T-helper 1 cell treated with Interleukin-12 subunit alpha and Interleukin-12 subunit beta and Interleukin-4 antibody, amounts not matched to agents 30 μg/mL and 1 μg/mL, for 36 hours (primary cell): ENCODE data around the gene KLF14.
"Not testable (repeated sequence)": the region's sequence is repeated elsewhere in the genome, so short reads cannot be mapped to it uniquely, and the experiment has no call there.

ENCODE experiments used
- H3K27ac Mint-ChIP-seq: one replicate; pipeline ENCODE4 v1.8.0; 2021; ENCODE audit warnings: mild to moderate bottlenecking, mixed read lengths
- H3K27me3 Mint-ChIP-seq: one replicate; pipeline ENCODE4 v1.8.0; 2021; ENCODE audit warnings: low read depth, mixed read lengths
- H3K36me3 Mint-ChIP-seq: one replicate; pipeline ENCODE4 v1.8.0; 2021; ENCODE audit warnings: low read depth, mixed read lengths
- H3K4me1 Mint-ChIP-seq: one replicate; pipeline ENCODE4 v1.8.0; 2021; ENCODE audit warnings: low read depth, mixed read lengths
- H3K4me3 Mint-ChIP-seq: one replicate; pipeline ENCODE4 v1.8.0; 2021; ENCODE audit warnings: mild to moderate bottlenecking, moderate library complexity, mixed read lengths
- H3K9me3 Mint-ChIP-seq: one replicate; pipeline ENCODE4 v1.8.0; 2021; ENCODE audit warnings: mixed read lengths

Gene KLF14

DNA sequence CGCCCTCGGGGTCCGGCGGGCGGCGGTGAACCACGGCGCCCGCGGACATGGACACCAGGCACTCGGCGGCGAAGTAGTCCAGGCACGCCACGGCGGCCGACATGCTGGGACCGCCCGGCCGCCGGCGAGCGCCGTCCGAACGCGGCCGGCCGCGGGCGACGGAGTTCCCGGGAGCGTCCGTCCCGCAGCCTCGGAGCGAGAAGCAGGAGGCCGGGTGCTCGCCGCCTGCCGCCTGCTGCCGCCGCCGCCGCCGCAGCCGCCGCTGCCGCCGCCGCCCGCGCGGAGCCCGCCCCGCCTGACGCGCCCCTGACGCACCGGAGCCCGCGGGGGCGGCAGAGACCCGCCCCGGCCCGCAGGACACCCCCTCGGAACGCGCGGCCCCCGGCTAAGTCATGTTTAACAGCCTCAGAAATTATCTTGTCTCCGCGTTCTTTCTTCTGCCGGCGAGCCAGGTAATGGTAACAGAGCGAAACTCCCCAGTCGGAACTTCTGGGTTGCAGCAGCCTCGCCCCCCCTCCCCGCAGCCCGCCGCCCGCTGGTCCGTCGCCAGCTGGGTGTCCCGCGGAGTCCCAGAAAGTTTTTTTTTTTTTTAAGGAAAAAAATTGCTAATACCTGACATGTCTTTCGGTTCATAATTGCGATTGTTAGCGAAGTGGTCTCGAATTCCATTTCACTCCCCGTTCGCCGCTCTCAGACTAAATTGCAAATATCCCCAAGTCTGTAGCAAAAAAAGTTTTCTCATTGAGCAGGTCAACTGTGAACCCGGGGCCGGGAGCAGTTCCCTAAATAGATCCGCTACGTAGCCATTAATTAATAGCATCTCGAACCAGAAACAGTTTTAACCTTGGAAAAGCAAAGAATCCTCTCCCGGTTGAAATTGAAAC, at the start of gene KLF14:
KLF14 (minus strand) TSS at position 277 of the 884 bp plus-strand sequence; CDS start at position 103, 174 bp downstream.
- H3K4me1 Mint-ChIP-seq = peaks cover 10% of the 10 kb centered on the region
- no peaks in the 10 kb centered on the region for H3K36me3 Mint-ChIP-seq
- peak within 1 kb of the TSS; percentile 39 for H3K27ac Mint-ChIP-seq
- peak within 1 kb of the TSS; percentile 80 for H3K4me3 Mint-ChIP-seq
- H3K27me3 Mint-ChIP-seq = peaks cover 78% of the 10 kb centered on the region
- peaks cover 12% of the 10 kb centered on the region for H3K9me3 Mint-ChIP-seq

DNA sequence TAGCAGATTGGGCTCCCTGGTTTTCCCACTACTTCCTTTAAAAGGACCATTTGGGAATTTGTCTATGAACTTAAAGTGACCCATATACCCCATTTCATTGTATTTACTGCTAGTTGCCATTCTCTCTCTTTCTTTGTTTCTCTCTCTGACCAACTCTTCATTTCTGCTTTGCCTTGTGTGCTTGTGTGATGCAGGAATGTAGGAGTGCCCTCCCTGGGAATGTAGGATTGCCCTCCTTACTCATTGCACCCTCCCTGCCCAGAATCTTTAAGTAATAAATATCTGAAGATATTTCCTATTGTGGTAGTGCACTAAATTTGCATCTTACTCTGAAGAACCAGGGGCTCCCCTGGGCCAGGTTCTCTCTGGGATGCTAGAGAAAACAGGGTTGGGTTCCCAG, 47.3 kb upstream of the KLF14 start:
- no peaks in the 10 kb centered on the region for H3K9me3 Mint-ChIP-seq
- no peak overlapping the region for H3K4me3 Mint-ChIP-seq
- H3K27ac Mint-ChIP-seq = no peak overlapping the region
- peaks cover 36% of the 10 kb centered on the region for H3K27me3 Mint-ChIP-seq
- H3K4me1 Mint-ChIP-seq = no peaks in the 10 kb centered on the region
- H3K36me3 Mint-ChIP-seq = no peaks in the 10 kb centered on the region

DNA sequence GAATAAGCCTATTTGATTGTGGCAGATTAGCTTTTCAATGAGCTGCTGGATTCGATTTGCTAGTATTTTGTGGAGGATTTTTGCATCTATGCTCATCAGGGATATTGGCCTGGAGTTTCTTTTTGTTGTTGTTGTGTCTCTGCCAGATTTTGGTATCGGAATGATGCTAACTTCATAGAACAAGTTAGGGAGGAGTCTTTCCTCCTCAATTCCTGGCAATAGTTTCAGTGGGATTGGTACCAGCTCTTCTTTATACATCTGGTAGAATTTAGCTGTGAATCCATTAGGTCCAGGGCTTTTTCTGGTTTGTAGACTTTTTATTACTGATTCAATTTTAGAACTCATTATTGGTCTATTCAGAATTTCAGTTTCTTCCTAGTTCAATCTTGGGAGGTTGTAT, 43.4 kb upstream of the KLF14 start:
- Mint-ChIP-seq H3K4me1 (no peaks in the 10 kb centered on the region), H3K36me3 (no peaks in the 10 kb centered on the region), H3K9me3 (peaks cover 9% of the 10 kb centered on the region), H3K27me3 (peaks cover 37% of the 10 kb centered on the region), H3K4me3 (no peak overlapping the region), H3K27ac (no peak overlapping the region)

DNA sequence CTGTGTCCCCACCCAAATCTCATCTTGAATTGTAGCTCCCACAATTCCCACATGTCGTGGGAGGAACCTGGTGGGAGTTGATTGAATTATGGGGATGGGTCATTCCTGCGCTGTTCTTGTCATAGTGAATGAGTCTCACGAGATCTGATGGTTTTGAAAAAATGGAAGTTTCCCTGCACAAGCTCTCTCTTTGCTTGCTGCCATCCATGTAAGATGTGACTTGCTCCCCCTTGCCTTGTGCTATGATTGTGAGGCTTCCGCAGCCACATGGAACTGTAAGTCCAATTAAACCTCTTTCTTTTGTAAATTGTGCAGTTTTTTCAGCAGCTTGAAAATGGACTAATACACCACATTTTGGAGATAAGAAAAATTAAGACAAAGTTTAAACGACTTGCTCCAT, 38.4 kb upstream of the KLF14 start:
- not testable (repeated sequence) for H3K27ac Mint-ChIP-seq, H3K36me3 Mint-ChIP-seq, H3K4me1 Mint-ChIP-seq, H3K4me3 Mint-ChIP-seq
- Mint-ChIP-seq H3K27me3 (peaks cover 26% of the 10 kb centered on the region), H3K9me3 (peaks cover 26% of the 10 kb centered on the region)

DNA sequence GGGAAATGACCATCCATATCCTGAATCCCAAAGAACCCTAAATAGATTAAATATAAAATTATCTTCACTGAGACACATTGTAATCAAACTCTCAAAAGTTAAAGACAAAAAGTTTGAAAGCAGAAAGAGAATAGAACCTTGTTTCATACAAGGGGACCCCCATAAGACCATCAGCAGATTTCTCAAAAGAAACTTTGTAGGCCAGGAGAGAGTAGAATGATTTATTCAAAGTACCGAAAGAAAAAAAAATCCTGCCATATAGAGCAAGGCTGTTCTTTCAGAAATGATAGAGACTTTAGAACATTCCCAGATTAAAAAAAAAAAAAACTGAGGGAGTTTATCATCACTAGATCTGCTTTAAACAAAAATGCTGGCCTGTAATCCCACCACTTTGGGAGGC, 34.8 kb upstream of the KLF14 start:
- no peaks in the 10 kb centered on the region for H3K4me1 Mint-ChIP-seq
- no peak overlapping the region for H3K27ac Mint-ChIP-seq
- H3K9me3 Mint-ChIP-seq = peaks cover 29% of the 10 kb centered on the region
- H3K4me3 Mint-ChIP-seq = no peak overlapping the region
- peaks cover 16% of the 10 kb centered on the region for H3K27me3 Mint-ChIP-seq
- H3K36me3 Mint-ChIP-seq = no peaks in the 10 kb centered on the region

DNA sequence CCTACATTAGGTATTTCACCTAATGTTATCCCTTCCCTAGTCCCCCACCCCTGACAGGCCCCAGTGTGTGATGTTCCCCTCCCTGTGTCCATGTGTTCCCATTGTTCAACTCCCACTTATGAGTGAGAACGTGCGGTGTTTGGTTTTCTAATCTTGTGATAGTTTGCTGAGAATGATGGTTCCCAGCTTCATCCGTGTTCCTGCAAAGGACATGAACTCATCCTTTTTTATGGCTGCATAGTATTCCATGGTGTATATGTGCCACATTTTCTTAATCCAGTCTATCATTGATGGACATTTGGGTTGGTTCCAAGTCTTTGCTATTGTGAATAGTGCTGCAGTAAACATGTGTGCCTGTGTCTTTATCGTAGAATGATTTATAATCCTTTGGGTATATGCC, 30.6 kb upstream of the KLF14 start:
- H3K4me3 Mint-ChIP-seq, H3K27ac Mint-ChIP-seq, H3K4me1 Mint-ChIP-seq, H3K36me3 Mint-ChIP-seq: not testable (repeated sequence)
- Mint-ChIP-seq H3K9me3 (peaks cover 13% of the 10 kb centered on the region), H3K27me3 (peaks cover 19% of the 10 kb centered on the region)

DNA sequence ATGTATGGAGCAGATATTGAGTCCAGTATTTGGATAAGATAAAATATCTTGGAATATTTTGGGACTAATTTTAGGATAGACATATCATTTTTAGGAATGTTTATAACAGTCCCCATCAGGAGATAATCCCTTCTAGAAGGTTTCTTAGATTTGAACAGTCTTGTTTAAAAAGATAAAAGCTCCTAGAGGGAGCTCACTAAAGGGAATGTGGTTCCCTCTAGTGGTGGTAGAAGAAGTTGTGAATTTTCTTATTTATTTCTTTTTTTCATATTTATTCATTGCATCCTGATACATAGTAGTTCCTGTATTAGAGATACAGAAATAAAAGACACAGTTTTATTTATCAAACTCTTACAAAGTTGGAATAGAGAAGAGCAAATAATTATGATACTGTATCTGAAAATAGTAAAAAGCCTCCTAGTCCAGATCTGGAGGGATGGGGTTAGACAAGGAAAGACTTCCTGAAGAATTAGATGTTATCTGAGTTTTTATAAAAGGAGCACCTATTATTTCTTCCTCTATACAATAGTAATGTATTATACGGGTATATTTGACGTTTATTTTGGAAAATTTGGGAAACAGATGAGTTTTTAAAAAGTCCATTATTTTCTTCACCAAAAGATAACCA, 24.5 kb upstream of the KLF14 start:
- peaks cover 10% of the 10 kb centered on the region for H3K27me3 Mint-ChIP-seq
- no peak overlapping the region for H3K4me3 Mint-ChIP-seq
- H3K27ac Mint-ChIP-seq = no peak overlapping the region
- H3K4me1 Mint-ChIP-seq = no peaks in the 10 kb centered on the region
- no peaks in the 10 kb centered on the region for H3K9me3 Mint-ChIP-seq
- H3K36me3 Mint-ChIP-seq = no peaks in the 10 kb centered on the region

DNA sequence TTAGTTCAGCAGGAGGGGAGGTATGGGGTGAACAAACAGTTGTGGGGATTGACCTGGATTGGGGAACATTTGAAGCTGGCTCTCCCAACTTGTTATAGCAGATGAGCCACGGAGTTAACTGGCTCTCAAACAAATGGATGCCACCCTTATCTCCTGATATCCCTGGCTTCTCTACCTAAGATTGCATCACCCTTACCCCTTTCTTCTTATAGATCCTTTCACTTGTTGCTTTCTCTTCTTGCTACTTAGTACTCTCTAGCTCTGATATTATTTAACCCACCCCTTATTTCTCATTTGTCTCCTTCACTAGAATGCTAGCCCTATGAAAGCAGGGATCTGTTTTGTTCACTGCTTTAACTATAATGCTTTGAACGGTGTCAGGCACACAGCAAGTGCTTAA, 22.3 kb upstream of the KLF14 start:
- Mint-ChIP-seq H3K9me3 (no peaks in the 10 kb centered on the region), H3K4me1 (no peaks in the 10 kb centered on the region), H3K27ac (no peak overlapping the region), H3K4me3 (no peak overlapping the region), H3K36me3 (no peaks in the 10 kb centered on the region), H3K27me3 (peaks cover 14% of the 10 kb centered on the region)

DNA sequence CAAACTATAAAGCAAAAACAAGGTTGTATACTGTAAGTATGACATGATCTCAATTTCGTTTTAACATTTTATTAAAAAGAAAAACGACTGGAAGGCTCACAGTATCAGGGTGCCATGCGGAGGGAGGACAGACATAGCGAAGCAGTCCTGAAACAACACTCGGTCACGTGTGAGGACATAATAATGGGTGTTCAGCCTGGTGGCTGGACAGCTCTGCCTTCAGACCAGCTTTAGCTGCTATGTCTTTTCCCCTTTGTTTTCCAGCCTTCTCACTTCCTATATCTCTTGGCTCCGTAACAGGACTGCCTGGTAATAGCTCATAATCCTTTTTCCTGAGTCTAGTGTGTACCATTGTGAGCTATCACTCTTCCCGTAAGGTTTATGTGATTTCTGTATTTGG, 18.4 kb upstream of the KLF14 start:
- H3K4me1 Mint-ChIP-seq = no peaks in the 10 kb centered on the region
- H3K36me3 Mint-ChIP-seq = no peaks in the 10 kb centered on the region
- no peak overlapping the region for H3K27ac Mint-ChIP-seq
- no peak overlapping the region for H3K4me3 Mint-ChIP-seq
- H3K27me3 Mint-ChIP-seq = peaks cover 30% of the 10 kb centered on the region
- H3K9me3 Mint-ChIP-seq = no peaks in the 10 kb centered on the region

DNA sequence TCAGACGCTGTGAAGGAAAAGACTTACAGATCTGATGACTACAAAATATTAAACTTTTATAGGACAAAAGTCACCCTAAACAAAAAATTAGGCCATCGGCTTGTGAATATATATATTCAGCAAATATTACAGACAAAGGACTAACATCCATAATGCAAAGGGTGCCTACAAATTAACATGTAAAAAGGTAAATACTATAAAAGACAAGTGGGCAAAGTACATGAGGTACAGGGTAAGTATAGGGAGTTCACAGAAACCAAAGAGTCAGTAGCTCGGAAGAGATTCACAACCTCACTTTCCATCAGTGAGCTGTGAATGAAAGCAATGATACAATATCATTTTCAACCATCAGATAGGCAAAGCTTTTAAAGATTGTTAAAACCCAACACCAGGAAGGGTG, 16.7 kb upstream of the KLF14 start:
- Mint-ChIP-seq H3K9me3 (no peaks in the 10 kb centered on the region), H3K36me3 (no peaks in the 10 kb centered on the region), H3K27ac (no peak overlapping the region), H3K27me3 (peaks cover 39% of the 10 kb centered on the region), H3K4me1 (no peaks in the 10 kb centered on the region), H3K4me3 (no peak overlapping the region)

DNA sequence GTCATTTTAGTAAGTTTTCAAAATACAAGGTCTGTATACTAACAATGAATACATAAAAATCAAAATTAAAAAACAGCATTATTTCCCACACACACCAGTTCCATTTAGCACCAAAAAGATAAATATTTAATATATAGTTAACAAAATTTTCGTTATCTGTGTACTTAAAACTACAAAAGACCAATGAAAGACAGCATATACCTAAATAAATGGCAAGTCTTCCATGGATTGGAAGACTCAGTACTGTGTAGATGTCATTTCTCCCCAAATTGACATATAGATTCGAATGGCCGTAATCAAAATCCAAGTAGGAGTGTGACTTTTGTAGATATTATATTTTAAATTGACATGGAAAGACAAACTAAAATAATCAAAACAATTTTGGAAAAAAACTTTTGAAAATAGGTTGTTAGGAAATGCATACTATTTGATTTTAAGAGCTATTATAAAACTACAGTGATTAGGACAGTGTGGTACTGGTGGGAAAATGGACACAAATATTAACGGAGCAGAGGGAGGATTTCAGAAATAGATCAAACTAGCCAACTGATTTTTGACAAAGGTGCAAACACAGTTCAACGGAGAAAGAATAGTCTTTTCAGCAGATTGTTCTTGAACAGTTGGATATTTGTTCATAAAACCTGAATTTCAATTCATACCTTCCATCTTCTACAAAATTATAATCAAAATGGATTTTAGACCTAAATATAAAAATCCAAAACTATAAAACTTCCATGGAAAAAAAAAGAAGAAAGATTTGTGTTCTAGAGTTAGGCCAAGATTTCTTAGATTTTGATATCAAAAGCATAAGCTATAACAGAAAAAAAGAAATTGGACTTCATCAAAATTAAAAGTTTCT, 14.8 kb upstream of the KLF14 start:
- no peaks in the 10 kb centered on the region for H3K9me3 Mint-ChIP-seq
- no peak overlapping the region for H3K4me3 Mint-ChIP-seq
- H3K27me3 Mint-ChIP-seq = peaks cover 56% of the 10 kb centered on the region
- H3K4me1 Mint-ChIP-seq = no peaks in the 10 kb centered on the region
- no peaks in the 10 kb centered on the region for H3K36me3 Mint-ChIP-seq
- H3K27ac Mint-ChIP-seq = no peak overlapping the region

DNA sequence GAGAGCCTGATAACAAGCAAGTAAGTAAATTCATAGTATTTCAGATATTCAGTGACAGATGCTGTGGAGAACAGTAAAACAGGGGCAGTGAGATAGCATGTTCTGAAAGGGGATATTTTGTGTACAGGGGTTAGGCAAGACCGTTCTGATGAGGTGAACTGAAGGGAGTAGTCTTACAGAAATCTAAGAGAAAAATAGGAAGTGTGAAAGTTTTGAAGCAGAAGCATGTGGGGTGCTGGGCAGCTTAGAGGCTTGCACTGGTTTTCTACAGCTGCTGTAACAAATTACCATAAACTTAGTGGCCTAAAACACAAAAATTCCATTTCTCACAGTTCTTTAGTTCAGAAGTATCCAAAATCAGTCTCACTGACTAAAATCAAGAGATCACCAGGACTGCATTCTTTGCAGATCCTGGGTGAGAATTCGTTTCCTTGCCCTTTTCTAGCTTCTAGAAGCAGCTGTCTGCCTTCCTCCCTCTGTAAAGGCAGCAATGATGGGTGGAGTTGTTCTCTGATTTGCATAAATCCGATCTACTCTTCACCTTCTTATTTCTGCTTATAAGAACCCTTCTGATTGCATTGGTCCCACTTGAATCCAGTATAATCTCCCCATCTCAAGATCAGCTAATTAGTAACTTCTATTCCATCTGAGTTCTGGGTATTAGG, 7.5 kb upstream of the KLF14 start:
- Mint-ChIP-seq H3K9me3 (no peaks in the 10 kb centered on the region), H3K4me3 (no peak overlapping the region), H3K4me1 (no peaks in the 10 kb centered on the region), H3K27me3 (peaks cover 38% of the 10 kb centered on the region), H3K27ac (no peak overlapping the region), H3K36me3 (no peaks in the 10 kb centered on the region)

DNA sequence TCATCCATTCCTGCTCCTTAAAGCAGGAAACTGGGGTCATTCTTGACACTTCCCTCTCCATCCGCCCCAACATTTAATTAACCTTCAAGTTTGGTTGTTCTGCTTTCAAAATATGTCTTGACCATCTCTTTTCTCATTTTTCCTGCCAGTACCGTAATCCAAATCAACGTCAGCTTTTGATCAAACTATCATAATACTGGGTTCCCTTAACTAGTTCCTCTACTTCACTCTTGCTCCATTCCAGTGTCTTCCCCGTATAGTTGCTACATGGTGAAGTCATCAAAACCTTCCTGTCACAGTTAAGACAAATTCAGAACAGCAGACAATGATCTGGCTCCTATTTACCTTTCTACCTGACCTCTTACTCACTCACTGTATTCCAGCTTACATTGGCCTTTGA, 6.6 kb upstream of the KLF14 start:
- H3K36me3 Mint-ChIP-seq = no peaks in the 10 kb centered on the region
- no peak overlapping the region for H3K27ac Mint-ChIP-seq
- H3K4me1 Mint-ChIP-seq = no peaks in the 10 kb centered on the region
- H3K4me3 Mint-ChIP-seq = no peak overlapping the region
- H3K27me3 Mint-ChIP-seq = peaks cover 44% of the 10 kb centered on the region
- H3K9me3 Mint-ChIP-seq = no peaks in the 10 kb centered on the region

DNA sequence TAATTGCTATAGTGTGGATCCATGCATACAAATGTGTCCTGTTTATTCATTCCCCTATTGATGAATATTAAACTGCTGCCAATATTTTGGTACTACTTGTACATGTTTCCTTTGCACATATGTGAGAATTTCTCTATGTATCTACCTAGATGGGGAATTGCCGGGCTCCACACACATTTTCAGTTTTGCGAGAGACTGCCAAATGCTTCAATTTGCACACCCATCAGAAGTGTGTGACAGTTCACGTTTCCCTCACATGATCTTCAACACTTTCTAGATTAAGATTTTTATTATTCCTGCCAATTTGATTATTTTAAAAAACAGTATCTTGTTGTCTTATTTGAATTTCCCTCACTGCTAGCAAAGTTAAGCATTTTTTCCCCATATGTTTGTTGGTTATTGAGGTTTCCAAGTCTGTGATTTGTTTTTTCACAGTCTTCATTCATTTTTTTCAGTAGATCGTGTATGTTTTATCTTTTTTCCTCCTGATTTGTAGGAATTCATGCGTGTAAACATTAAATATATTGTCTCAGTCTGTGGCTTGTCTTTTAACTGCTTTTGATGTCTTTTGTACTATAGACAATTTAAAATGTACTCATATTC, 2.4 kb upstream of the KLF14 start:
- H3K36me3 Mint-ChIP-seq = no peaks in the 10 kb centered on the region
- no peak overlapping the region for H3K4me3 Mint-ChIP-seq
- peaks cover 8% of the 10 kb centered on the region for H3K9me3 Mint-ChIP-seq

More for the DNA sequence above, 2.4 kb upstream of the KLF14 start:
- Mint-ChIP-seq H3K4me1 (peaks cover 10% of the 10 kb centered on the region), H3K27ac (no peak overlapping the region), H3K27me3 (peaks cover 60% of the 10 kb centered on the region)
